GM23248 (cell line): ENCODE data around the gene CYB5D1. TPM values are rescaled to one million over a fixed set of nuclear protein-coding genes. Genes with fewer than 3 reads are reported as not detected.
A peak's percentile ranks its signal among the peaks of the same experiment; 100 is the strongest.

Experiments
- DNase-seq: peaks from one replicate; pipeline ENCODE4 v3.0.0-alpha.2; 2015
- H2AFZ ChIP-seq: fragments of 200-600 bp; sonication (generic); 2 replicates; pipeline ENCODE4 v1.6.1; 2016; ENCODE audit warnings: antibody characterized with exemption
- H3F3A ChIP-seq: fragments of 200-600 bp; sonication (generic); 2 replicates; pipeline ENCODE4 v1.6.1; 2016; ENCODE audit warnings: mild to moderate bottlenecking, antibody characterized with exemption, mixed run types; ENCODE audit not compliant: insufficient read depth
- H3K27ac ChIP-seq: fragments of 200-600 bp; sonication (generic); 2 replicates; pipeline ENCODE4 v1.5.1; 2016; ENCODE audit warnings: mild to moderate bottlenecking
- H3K27me3 ChIP-seq: fragments of 200-600 bp; sonication (generic); replicated peaks from 2 replicates; pipeline ENCODE4 v1.6.1; 2016; ENCODE audit warnings: mild to moderate bottlenecking; ENCODE audit not compliant: insufficient read depth
- H3K36me3 ChIP-seq: fragments of 200-600 bp; sonication (generic); 2 replicates; pipeline ENCODE4 v1.6.1; 2016; ENCODE audit warnings: low read depth, mild to moderate bottlenecking
- H3K4me1 ChIP-seq: fragments of 200-600 bp; sonication (generic); 2 replicates; pipeline ENCODE4 v1.6.1; 2016; ENCODE audit warnings: mild to moderate bottlenecking; ENCODE audit not compliant: insufficient read depth
- H3K4me2 ChIP-seq: fragments of 200-600 bp; sonication (generic); one replicate; pipeline ENCODE4 v1.6.1; 2016; ENCODE audit warnings: mild to moderate bottlenecking; ENCODE audit not compliant: unreplicated experiment
- H3K4me3 ChIP-seq: fragments of 200-600 bp; sonication (generic); 2 replicates; pipeline ENCODE4 v1.5.1; 2016; ENCODE audit warnings: mild to moderate bottlenecking
- H3K79me2 ChIP-seq: fragments of 200-600 bp; sonication (generic); 2 replicates; pipeline ENCODE4 v1.6.1; 2016; ENCODE audit warnings: mild to moderate bottlenecking; ENCODE audit not compliant: insufficient read depth
- H3K9ac ChIP-seq: fragments of 200-600 bp; sonication (generic); 2 replicates; pipeline ENCODE4 v1.6.1; 2016; ENCODE audit warnings: mild to moderate bottlenecking
- H3K9me2 ChIP-seq: fragments of 200-600 bp; sonication (generic); 2 replicates; pipeline ENCODE4 v1.6.1; 2016; ENCODE audit warnings: mixed run types, mild to moderate bottlenecking, moderate library complexity; ENCODE audit not compliant: insufficient read depth
- H3K9me3 ChIP-seq: fragments of 200-600 bp; sonication (generic); one replicate; pipeline ENCODE4 v1.6.1; 2017; ENCODE audit warnings: low read depth
- H4K20me1 ChIP-seq: fragments of 200-600 bp; sonication (generic); 2 replicates; pipeline ENCODE4 v1.6.0; 2016; ENCODE audit not compliant: insufficient read depth
- EZH2 ChIP-seq: fragments of 200-600 bp; sonication (generic); IDR thresholded peaks from 2 replicates; pipeline ENCODE4 v1.6.1; 2018; ENCODE audit warnings: antibody characterized with exemption, mild to moderate bottlenecking; ENCODE audit not compliant: insufficient read depth, poor library complexity, severe bottlenecking
- EZH2phosphoT487 ChIP-seq: fragments of 200-600 bp; sonication (generic); IDR thresholded peaks from 2 replicates; pipeline ENCODE4 v1.6.1; 2018; ENCODE audit warnings: antibody characterized with exemption, moderate library complexity, mild to moderate bottlenecking, low read depth; ENCODE audit not compliant: insufficient read depth
- WGBS, 2 experiments: methylation state at CpG; one replicate each; pipeline ENCODE4 v1.1.6; 2015 to 2017; ENCODE audit warnings: low lambda C conversion rate in 2 of 2, low coverage in 1 of 2; ENCODE audit errors: missing lambda C conversion rate in 2 of 2; 5-methylcytosine and 5-hydroxymethylcytosine counted together
- in situ Hi-C: fragments of 300-500 bp; cut with MboI; formaldehyde crosslinking; loops from 2 replicates; pipeline ENCODE4 v1.15.0; 2020
- polyA plus RNA-seq: library from polyadenylated mRNA; unstranded; fragments of >200 nt; fragmentation: Nextera tagmentation; extraction: Ambion mirVana; gene quantifications from 2 replicates; pipeline ENCODE4 v1.2.1, GENCODE V29; 2016
- total RNA-seq: library from RNA; depleted of rRNA; stranded (reverse); fragments of >200 nt; shearing (Covaris generic); gene quantifications from 2 replicates; pipeline ENCODE4 v1.2.3, GENCODE V29; 2014

The CYB5D1 gene
- total and polyA plus RNA-seq, 2 experiments from 2014 or later: 9.9 to 11.0 TPM

DNA sequence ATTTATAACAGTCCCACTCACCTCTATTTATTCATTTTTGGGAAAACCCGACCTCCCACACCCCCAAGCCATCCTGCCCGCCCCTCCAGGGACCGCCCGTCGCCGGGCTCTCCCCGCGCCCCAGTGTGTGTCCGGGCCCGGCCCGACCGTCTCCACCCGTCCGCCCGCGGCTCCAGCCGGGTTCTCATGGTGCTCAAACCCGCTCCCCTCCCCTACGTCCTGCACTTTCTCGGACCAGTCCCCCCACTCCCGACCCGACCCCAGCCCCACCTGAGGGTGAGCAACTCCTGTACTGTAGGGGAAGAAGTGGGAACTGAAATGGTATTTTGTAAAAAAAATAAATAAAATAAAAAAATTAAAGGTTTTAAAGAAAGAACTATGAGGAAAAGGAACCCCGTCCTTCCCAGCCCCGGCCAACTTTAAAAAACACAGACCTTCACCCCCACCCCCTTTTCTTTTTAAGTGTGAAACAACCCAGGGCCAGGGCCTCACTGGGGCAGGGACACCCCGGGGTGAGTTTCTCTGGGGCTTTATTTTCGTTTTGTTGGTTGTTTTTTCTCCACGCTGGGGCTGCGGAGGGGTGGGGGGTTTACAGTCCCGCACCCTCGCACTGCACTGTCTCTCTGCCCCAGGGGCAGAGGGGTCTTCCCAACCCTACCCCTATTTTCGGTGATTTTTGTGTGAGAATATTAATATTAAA lies 3.6 kb upstream of the CYB5D1 start:
- H3K4me1 ChIP-seq: 0 out of 2 replicates have a peak, but pooled peaks cover 15% of the 10 kb centered on the region
- TF ChIP-seq EZH2phosphoT487: no peak
- no peak for TF ChIP-seq EZH2
- peaks cover 44% of the 10 kb centered on the region for H3K79me2 ChIP-seq
- no peaks in the 10 kb centered on the region for H3K9me3 ChIP-seq
- H3K27ac ChIP-seq: no peak overlapping the region
- H3K4me2 ChIP-seq: no peak overlapping the region
- H3K36me3 ChIP-seq: no peaks in the 10 kb centered on the region; the same call in 1 of the 2 replicates
- no peaks in the 10 kb centered on the region for H4K20me1 ChIP-seq
- H3K9me2 ChIP-seq: no peaks in the 10 kb centered on the region
- 79 to 82% methylated on average over 25 to 31 of the region's 31 CpGs for WGBS, 2 experiments
- in situ Hi-C loops: loop anchor here (10.0 kb wide), 1 partner anchor 109 kb away; no protein-coding TSS in a partner anchor
- peaks cover 38% of the 10 kb centered on the region; the same call in 1 of the 2 replicates for H3F3A ChIP-seq
- no peak for DNase-seq
- no peak overlapping the region for H3K4me3 ChIP-seq
- H2AFZ ChIP-seq: no peak overlapping the region
- H3K9ac ChIP-seq: no peak overlapping the region
- H3K27me3 ChIP-seq: no peaks in the 10 kb centered on the region

DNA sequence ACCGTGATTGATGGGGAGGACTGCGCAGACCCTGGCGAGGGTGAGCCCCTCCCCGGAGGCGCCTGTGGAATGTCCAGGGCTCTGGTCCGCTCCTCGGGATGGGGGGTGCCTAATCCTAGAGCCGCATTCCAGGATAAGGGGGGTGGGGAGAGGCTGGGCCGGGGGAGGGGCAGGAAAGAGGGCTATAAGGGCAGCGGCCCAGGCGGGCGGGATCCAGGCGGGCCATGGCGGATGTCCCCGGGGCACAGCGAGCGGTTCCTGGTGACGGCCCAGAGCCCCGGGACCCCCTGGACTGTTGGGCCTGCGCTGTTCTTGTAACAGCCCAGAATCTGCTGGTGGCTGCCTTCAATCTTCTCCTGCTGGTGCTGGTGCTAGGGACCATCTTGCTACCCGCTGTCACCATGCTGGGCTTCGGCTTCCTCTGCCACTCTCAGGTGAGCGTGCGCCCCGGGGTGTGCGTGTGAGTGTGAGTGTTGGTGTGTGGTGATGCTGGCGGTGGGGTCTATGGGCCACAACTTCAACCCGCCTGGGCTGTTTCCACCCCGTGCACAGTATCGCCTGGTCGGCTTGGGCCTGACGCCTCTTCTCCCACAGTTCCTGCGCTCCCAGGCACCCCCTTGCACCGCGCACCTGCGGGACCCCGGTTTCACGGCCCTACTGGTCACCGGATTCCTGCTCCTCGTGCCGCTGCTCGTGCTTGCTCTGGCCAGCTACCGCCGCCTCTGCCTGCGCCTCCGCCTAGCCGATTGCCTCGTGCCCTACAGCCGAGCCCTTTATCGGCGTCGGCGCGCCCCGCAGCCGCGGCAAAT lies 2.7 kb upstream of the CYB5D1 start, which contains the start of gene TMEM88:
TMEM88 (plus strand) TSS at position 216 of the 809 bp plus-strand sequence; CDS start at position 225, 9 bp downstream.
- H3K9me2 ChIP-seq: no peaks in the 10 kb centered on the region
- 67 to 68% methylated on average over 47 to 57 of the region's 57 CpGs for WGBS, 2 experiments
- peak within 1 kb of the TSS; percentile 80 for H3K4me3 ChIP-seq
- H3K27me3 ChIP-seq: no peaks in the 10 kb centered on the region
- H3K36me3 ChIP-seq: no peaks in the 10 kb centered on the region
- H2AFZ ChIP-seq: no peak within 1 kb of the TSS
- peak within 1 kb of the TSS; percentile 88 for H3K27ac ChIP-seq
- peaks cover 44% of the 10 kb centered on the region for H3K79me2 ChIP-seq
- no peaks in the 10 kb centered on the region for H4K20me1 ChIP-seq
- peak; percentile 31 for DNase-seq
- H3K4me1 ChIP-seq: 0 out of 2 replicates have a peak, but pooled peaks cover 17% of the 10 kb centered on the region
- TF ChIP-seq EZH2phosphoT487: no peak
- TF ChIP-seq EZH2: no peak
- peak within 1 kb of the TSS; percentile 86 for H3K9ac ChIP-seq
- H3F3A ChIP-seq: peaks cover 36% of the 10 kb centered on the region; the same call in 1 of the 2 replicates
- in situ Hi-C loops: loop anchor here (10.0 kb wide), 1 partner anchor 110 kb away; no protein-coding TSS in a partner anchor
- H3K9me3 ChIP-seq: no peaks in the 10 kb centered on the region
- peak within 1 kb of the TSS; percentile 93 for H3K4me2 ChIP-seq

DNA sequence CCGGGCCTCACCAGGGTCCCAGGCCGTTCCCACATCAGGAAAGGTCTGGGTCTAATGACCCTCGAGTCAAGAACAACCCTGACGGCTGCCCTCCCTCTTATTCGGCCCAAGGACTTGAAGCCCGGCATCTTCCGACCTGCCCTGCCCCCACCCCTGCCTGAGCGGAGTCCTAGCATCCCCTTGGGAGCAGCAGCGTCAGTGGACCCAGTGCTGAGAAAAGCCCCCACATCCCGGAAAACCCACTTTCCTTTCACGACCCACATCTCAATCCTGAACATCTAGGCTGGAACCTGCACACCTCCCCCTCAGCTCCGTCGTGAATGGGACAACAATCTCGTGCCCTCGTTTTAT lies 2.2 kb upstream of the CYB5D1 start:
- H3K9ac ChIP-seq: peak overlapping the region; percentile 86
- H2AFZ ChIP-seq: no peak overlapping the region
- H3K27me3 ChIP-seq: no peaks in the 10 kb centered on the region
- in situ Hi-C loops: loop anchor here (10.0 kb wide), 1 partner anchor 111 kb away; no protein-coding TSS in a partner anchor
- H3K9me2 ChIP-seq: no peaks in the 10 kb centered on the region
- no peak for DNase-seq
- peak overlapping the region; percentile 93 for H3K4me2 ChIP-seq
- TF ChIP-seq EZH2phosphoT487: no peak
- no peak for TF ChIP-seq EZH2
- H3F3A ChIP-seq: peaks cover 33% of the 10 kb centered on the region; the same call in 1 of the 2 replicates
- peak overlapping the region; percentile 88 for H3K27ac ChIP-seq
- no peaks in the 10 kb centered on the region for H4K20me1 ChIP-seq
- H3K9me3 ChIP-seq: no peaks in the 10 kb centered on the region
- H3K4me1 ChIP-seq: 0 out of 2 replicates have a peak, but pooled peaks cover 17% of the 10 kb centered on the region
- H3K36me3 ChIP-seq: no peaks in the 10 kb centered on the region
- WGBS, 2 experiments: 11 to 17% methylated on average over 12 to 15 of the region's 15 CpGs
- H3K4me3 ChIP-seq: peak overlapping the region; percentile 80
- H3K79me2 ChIP-seq: peaks cover 41% of the 10 kb centered on the region
